Ishikawa (cell line): Measurements from ENCODE around the gene PRSS27.

Experiments
- CEBPB ChIP-seq: IDR thresholded peaks from 2 replicates; pipeline ENCODE4 v1.6.1; 2012
- CREB1 ChIP-seq: IDR thresholded peaks from 2 replicates; pipeline ENCODE4 v1.6.1; 2012; ENCODE audit warnings: low read depth
- EGR1 ChIP-seq: IDR thresholded peaks from 2 replicates; pipeline ENCODE4 v1.6.1; 2012
- EP300 ChIP-seq: IDR thresholded peaks from 2 replicates; pipeline ENCODE4 v1.6.1; 2012; ENCODE audit warnings: borderline replicate concordance
- FOXM1 ChIP-seq: IDR thresholded peaks from 2 replicates; pipeline ENCODE4 v1.6.1; 2012; ENCODE audit warnings: low read depth, borderline replicate concordance
- MAX ChIP-seq: IDR thresholded peaks from 2 replicates; pipeline ENCODE4 v1.6.1; 2012
- NFIC ChIP-seq: IDR thresholded peaks from 2 replicates; pipeline ENCODE4 v1.6.1; 2012
- RAD21 ChIP-seq: IDR thresholded peaks from 2 replicates; pipeline ENCODE4 v1.6.1; 2012; ENCODE audit warnings: low read depth
- REST ChIP-seq: IDR thresholded peaks from 2 replicates; pipeline ENCODE4 v1.6.1; 2012; ENCODE audit warnings: low read depth, mild to moderate bottlenecking
- TAF1 ChIP-seq: IDR thresholded peaks from 2 replicates; pipeline ENCODE4 v1.6.1; 2012; ENCODE audit warnings: low read depth, mild to moderate bottlenecking
- TCF12 ChIP-seq: IDR thresholded peaks from 2 replicates; pipeline ENCODE4 v1.6.1; 2012; ENCODE audit warnings: low read depth
- TEAD4 ChIP-seq: IDR thresholded peaks from 2 replicates; pipeline ENCODE4 v1.6.1; 2012
- USF1 ChIP-seq: IDR thresholded peaks from 2 replicates; pipeline ENCODE4 v1.6.1; 2012
- YY1 ChIP-seq: IDR thresholded peaks from 2 replicates; pipeline ENCODE4 v1.6.1; 2012; ENCODE audit warnings: low read depth
- ZBTB7A ChIP-seq: IDR thresholded peaks from 2 replicates; pipeline ENCODE4 v1.6.1; 2012; ENCODE audit warnings: low read depth

PRSS27 gene

GRCh38 chr16:2701272-2701671 is 18.8 kb downstream of the PRSS27 start:
- TF ChIP-seq NFIC (no peak), CREB1 (no peak), TCF12 (no peak), RAD21 (no peak)

- no peak for TF ChIP-seq RAD21
- TF ChIP-seq NFIC: no peak
- TF ChIP-seq MAX: no peak
- TF ChIP-seq EGR1: no peak
- TF ChIP-seq USF1: no peak
- no peak for TF ChIP-seq TEAD4
- TF ChIP-seq YY1: no peak
- TF ChIP-seq FOXM1: no peak
- TF ChIP-seq TCF12: no peak
- no peak for TF ChIP-seq REST
- TF ChIP-seq CEBPB: no peak
- no peak for TF ChIP-seq CREB1
- TF ChIP-seq TAF1: no peak
- TF ChIP-seq EP300: no peak
- no peak for TF ChIP-seq ZBTB7A
Observed at GRCh38 chr16:2700786-2701185, 19.2 kb downstream of the PRSS27 start.

- no peak for TF ChIP-seq NFIC
- TF ChIP-seq EGR1: no peak
- no peak for TF ChIP-seq RAD21
- TF ChIP-seq FOXM1: no peak
- no peak for TF ChIP-seq ZBTB7A
- no peak for TF ChIP-seq CEBPB
- no peak for TF ChIP-seq USF1
- no peak for TF ChIP-seq CREB1
- no peak for TF ChIP-seq EP300
- no peak for TF ChIP-seq YY1
- TF ChIP-seq TEAD4: no peak
- no peak for TF ChIP-seq TAF1
- no peak for TF ChIP-seq TCF12
- TF ChIP-seq REST: no peak
- no peak for TF ChIP-seq MAX
Observed at GRCh38 chr16:2699791-2700600, 20.0 kb downstream of the PRSS27 start.

GRCh38 chr16:2698965-2699750 is 20.9 kb downstream of the PRSS27 start:
- no peak for TF ChIP-seq TAF1
- TF ChIP-seq FOXM1: no peak
- TF ChIP-seq EGR1: no peak
- no peak for TF ChIP-seq MAX
- TF ChIP-seq CEBPB: no peak
- no peak for TF ChIP-seq RAD21
- no peak for TF ChIP-seq TEAD4
- no peak for TF ChIP-seq NFIC
- no peak for TF ChIP-seq EP300
- no peak for TF ChIP-seq USF1
- TF ChIP-seq YY1: no peak
- TF ChIP-seq REST: no peak
- TF ChIP-seq TCF12: no peak
- TF ChIP-seq ZBTB7A: no peak
- TF ChIP-seq CREB1: no peak
